Activated T-helper 2 cell treated with anti-CD3 and anti-CD28 coated beads, Interferon-gamma antibody, Interleukin-2, Interleukin-4, amounts not matched to agents 10 μg/mL and 5 μg/mL and 100 μg/mL, durations not matched to agents 14 hours and 24 hours and 36 hours (primary cell): Measurements from ENCODE around the gene CD55. TPM values are rescaled to one million over a fixed set of nuclear protein-coding genes. Genes with fewer than 3 reads are reported as not detected.
A peak's percentile ranks its signal among the peaks of the same experiment; 100 is the strongest.
"Not testable (repeated sequence)": the region's sequence is repeated elsewhere in the genome, so short reads cannot be mapped to it uniquely, and the experiment has no call there.

ENCODE experiments used
- DNase-seq: peaks from one replicate; pipeline ENCODE4 v3.0.0; 2021; ENCODE audit warnings: low spot score
- H3K27ac Mint-ChIP-seq: one replicate; pipeline ENCODE4 v1.8.0; 2021; ENCODE audit warnings: mixed read lengths
- H3K27me3 Mint-ChIP-seq: one replicate; pipeline ENCODE4 v1.8.0; 2021; ENCODE audit warnings: low read depth, mixed read lengths
- H3K36me3 Mint-ChIP-seq: one replicate; pipeline ENCODE4 v1.8.0; 2021; ENCODE audit warnings: low read depth, mixed read lengths
- H3K4me1 Mint-ChIP-seq: one replicate; pipeline ENCODE4 v1.8.0; 2021; ENCODE audit warnings: low read depth, mixed read lengths
- H3K4me3 Mint-ChIP-seq: one replicate; pipeline ENCODE4 v1.8.0; 2021; ENCODE audit warnings: low read depth, mild to moderate bottlenecking, moderate library complexity, mixed read lengths
- H3K9me3 Mint-ChIP-seq: one replicate; pipeline ENCODE4 v1.8.0; 2021; ENCODE audit warnings: mixed read lengths
- intact Hi-C: fragments of 100-400 bp; cut with micrococcal nuclease; formaldehyde crosslinking; loops from one replicate; pipeline ENCODE4 v1.15.1; 2023
- total RNA-seq: library from RNA; stranded (reverse); gene quantifications from 2 replicates; pipeline ENCODE4 v1.2.3, GENCODE V29; 2022

The CD55 gene
- total RNA-seq, 1 donor from 2014 or later, result 132 TPM

DNA sequence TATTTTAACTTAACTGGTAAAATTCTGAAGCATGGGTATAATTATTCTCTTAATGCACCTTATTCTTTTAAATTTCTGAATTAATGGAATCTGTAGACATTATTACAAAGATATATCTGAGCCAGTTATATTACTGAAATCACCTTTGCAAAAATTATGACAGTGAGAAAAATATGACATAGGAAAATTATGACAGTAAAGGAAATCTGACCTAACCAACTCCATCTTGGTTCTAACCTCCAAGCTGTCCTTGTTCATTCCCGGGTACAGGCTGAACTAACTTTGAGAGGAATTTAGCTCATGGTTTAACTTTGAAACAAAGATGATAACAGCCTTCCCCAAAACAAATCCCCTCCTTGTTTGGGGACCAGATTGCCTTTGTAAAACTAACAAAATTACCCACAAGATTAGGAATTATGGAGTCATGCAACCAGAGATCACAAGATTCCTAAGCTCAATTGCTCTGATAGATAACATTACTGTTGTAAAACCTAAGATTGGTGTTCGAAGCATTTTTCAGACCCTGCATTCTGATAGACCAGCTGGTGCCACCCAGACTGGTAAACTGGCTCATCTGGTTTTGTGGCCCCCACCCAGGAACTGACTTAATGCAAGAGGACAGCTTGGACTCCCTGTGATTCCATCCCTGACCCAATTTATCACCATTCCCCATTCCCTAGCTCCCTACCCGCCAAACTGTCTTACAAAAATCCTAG, 9.4 kb upstream of the CD55 start:
- Mint-ChIP-seq H3K4me1 (peaks cover 21% of the 10 kb centered on the region), H3K27ac (no peak overlapping the region), H3K4me3 (no peak overlapping the region), H3K36me3 (no peaks in the 10 kb centered on the region), H3K27me3 (peaks cover 5% of the 10 kb centered on the region), H3K9me3 (no peaks in the 10 kb centered on the region)
- intact Hi-C loops, result no loop called here
- DNase-seq, result no peak

DNA sequence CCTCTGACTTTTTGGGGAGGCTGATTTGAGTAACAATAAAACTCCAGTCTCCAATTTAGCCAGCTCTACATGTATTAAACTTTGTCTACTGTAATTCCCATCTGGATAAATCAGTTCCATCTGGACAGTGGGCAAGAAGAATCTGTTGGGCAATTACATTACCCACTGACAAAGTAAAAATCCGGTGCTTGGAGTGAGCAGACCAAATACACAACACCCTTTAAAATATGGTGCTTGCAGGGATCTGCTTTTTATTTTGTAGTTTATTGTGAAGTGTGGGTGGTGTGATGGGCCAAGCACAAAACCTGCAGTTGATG, 8.9 kb upstream of the CD55 start:
- H3K36me3 Mint-ChIP-seq, result no peaks in the 10 kb centered on the region
- intact Hi-C loops, result no loop called here
- no peak for DNase-seq
- H3K9me3 Mint-ChIP-seq, result no peaks in the 10 kb centered on the region
- H3K4me3 Mint-ChIP-seq, result no peak overlapping the region
- peaks cover 3% of the 10 kb centered on the region for H3K27me3 Mint-ChIP-seq
- H3K4me1 Mint-ChIP-seq, result peaks cover 22% of the 10 kb centered on the region
- no peak overlapping the region for H3K27ac Mint-ChIP-seq

DNA sequence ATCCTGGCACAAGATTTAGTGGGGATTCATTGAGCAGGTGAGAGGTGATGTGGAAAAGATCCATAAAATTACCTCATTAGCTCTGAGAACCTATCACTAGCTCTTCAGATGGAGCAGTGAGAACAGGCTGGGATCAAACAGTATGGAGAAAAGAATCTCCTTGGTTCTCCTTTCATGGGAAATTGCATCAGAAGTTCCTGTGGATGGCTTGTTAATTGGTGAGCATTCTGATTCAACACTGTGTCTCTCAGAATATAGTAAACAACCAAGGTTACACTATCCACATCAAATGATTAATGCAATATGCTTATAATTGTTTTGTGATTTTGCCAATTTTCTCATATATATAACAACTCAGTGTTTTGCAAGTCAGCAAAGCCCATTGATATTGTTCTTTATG, 8.3 kb upstream of the CD55 start:
- intact Hi-C loops, result no loop called here
- no peaks in the 10 kb centered on the region for H3K9me3 Mint-ChIP-seq
- DNase-seq, result no peak
- H3K27me3 Mint-ChIP-seq, result peaks cover 3% of the 10 kb centered on the region
- peaks cover 22% of the 10 kb centered on the region for H3K4me1 Mint-ChIP-seq
- H3K36me3 Mint-ChIP-seq, result no peaks in the 10 kb centered on the region
- no peak overlapping the region for H3K27ac Mint-ChIP-seq
- H3K4me3 Mint-ChIP-seq, result no peak overlapping the region

GRCh38 chr1:207314816-207315215, 6.7 kb upstream of the CD55 start:
- Mint-ChIP-seq H3K36me3 (no peaks in the 10 kb centered on the region), H3K27me3 (peaks cover 3% of the 10 kb centered on the region), H3K27ac (no peak overlapping the region), H3K4me1 (peaks cover 12% of the 10 kb centered on the region), H3K9me3 (no peaks in the 10 kb centered on the region), H3K4me3 (no peak overlapping the region)
- intact Hi-C loops, result no loop called here
- no peak for DNase-seq

DNA sequence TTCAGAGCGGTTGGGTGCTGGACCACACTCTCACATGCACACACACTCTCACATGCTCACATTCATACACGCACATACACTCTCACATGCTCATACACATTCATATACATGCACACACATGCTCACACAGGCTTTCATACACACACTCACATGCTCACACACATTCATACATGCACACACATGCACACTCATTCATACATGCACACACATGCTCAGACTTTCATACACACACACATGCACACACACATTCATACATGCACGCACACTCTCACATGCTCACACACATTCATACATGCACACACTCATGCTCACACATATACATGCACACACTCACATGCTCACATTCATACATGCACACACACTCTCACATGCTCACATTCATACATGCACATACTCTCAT, 6.0 kb upstream of the CD55 start:
- H3K4me3 Mint-ChIP-seq, result no peak overlapping the region
- DNase-seq, result no peak
- no peak overlapping the region for H3K27ac Mint-ChIP-seq
- peaks cover 12% of the 10 kb centered on the region for H3K4me1 Mint-ChIP-seq
- no peaks in the 10 kb centered on the region for H3K36me3 Mint-ChIP-seq
- intact Hi-C loops, result no loop called here
- H3K9me3 Mint-ChIP-seq, result no peaks in the 10 kb centered on the region
- H3K27me3 Mint-ChIP-seq, result peaks cover 3% of the 10 kb centered on the region

- H3K4me3 Mint-ChIP-seq, result no peak overlapping the region
- H3K27ac Mint-ChIP-seq, result no peak overlapping the region
- H3K36me3 Mint-ChIP-seq, result no peaks in the 10 kb centered on the region
- H3K27me3 Mint-ChIP-seq, result peaks cover 3% of the 10 kb centered on the region
- no peaks in the 10 kb centered on the region for H3K9me3 Mint-ChIP-seq
- H3K4me1 Mint-ChIP-seq, result peaks cover 17% of the 10 kb centered on the region
- no peak for DNase-seq
- intact Hi-C loops, result no loop called here
These were observed 5.3 kb upstream of the CD55 start for GRCh38 chr1:207316141-207316540.

DNA sequence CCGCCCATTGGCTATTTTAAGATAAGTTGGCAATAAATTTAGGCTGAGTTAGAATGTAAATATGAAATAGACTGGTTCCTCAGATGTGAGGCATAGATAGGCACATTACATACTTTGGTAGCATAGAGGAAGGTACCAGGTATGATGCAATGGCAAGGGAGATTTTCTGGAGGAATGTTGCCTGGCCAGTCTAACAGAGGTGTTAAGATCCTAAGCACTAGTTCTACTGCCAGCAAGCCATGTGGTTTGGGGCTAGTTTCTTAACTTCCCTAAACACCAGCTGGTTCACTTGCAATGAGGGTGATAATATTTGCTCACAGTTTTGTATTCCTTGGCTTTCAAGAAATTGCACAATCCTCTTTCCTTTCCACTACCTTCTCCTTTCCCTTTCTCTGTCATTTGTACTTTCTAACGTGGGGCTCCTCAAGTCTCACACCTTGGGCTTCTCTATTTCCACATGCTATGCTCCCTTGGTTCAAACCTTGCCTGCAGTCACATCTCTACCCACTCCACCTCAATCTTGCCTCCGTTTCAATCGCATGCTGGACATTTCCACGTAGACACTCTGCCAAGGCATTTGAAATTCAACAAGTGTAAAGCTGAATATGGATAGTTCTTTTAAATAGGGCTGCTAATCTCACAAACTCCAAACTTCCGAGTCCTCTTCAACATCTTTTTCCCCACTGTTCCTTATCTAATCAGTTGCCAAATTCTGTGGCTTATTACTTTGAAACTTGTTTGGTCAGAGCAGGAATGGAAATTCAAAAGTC, 4.7 kb upstream of the CD55 start:
- Mint-ChIP-seq H3K27ac (no peak overlapping the region), H3K27me3 (peaks cover 3% of the 10 kb centered on the region), H3K9me3 (no peaks in the 10 kb centered on the region), H3K4me1 (peaks cover 17% of the 10 kb centered on the region), H3K4me3 (no peak overlapping the region), H3K36me3 (no peaks in the 10 kb centered on the region)
- no peak for DNase-seq
- intact Hi-C loops, result no loop called here

GRCh38 chr1:207317561-207317960, 3.9 kb upstream of the CD55 start:
- Mint-ChIP-seq H3K36me3 (peaks cover 7% of the 10 kb centered on the region), H3K4me3 (no peak overlapping the region), H3K27ac (no peak overlapping the region), H3K9me3 (no peaks in the 10 kb centered on the region), H3K4me1 (peaks cover 17% of the 10 kb centered on the region), H3K27me3 (peaks cover 3% of the 10 kb centered on the region)
- intact Hi-C loops, result no loop called here
- DNase-seq, result no peak

GRCh38 chr1:207318072-207318619, 3.3 kb upstream of the CD55 start:
- Mint-ChIP-seq H3K4me3 (no peak overlapping the region), H3K4me1 (peaks cover 17% of the 10 kb centered on the region), H3K9me3 (no peaks in the 10 kb centered on the region), H3K27ac (no peak overlapping the region), H3K27me3 (peaks cover 3% of the 10 kb centered on the region), H3K36me3 (peaks cover 10% of the 10 kb centered on the region)
- DNase-seq, result no peak
- intact Hi-C loops, result no loop called here

DNA sequence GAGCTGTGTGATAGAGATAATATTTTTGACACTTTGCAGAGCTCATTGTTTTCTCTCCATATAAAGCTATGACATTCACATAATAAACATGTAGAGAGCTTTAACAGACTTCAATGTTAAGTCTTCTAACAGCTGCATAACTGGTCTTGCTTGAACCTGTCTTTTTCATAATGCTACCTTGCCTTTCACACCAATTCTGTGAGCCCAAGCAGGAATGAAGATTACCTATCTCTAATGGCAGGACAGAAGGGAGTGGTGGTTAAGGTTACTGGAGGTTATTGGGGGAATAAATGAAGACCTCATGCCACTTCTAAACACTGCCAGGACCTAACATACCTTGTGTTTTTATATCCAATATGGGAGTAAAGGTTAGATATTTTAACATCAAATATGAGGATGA, 2.3 kb upstream of the CD55 start:
- peaks cover 28% of the 10 kb centered on the region for H3K4me1 Mint-ChIP-seq
- intact Hi-C loops, result no loop called here
- no peaks in the 10 kb centered on the region for H3K27me3 Mint-ChIP-seq
- peaks cover 21% of the 10 kb centered on the region for H3K36me3 Mint-ChIP-seq
- DNase-seq, result no peak
- H3K27ac Mint-ChIP-seq, result no peak overlapping the region
- no peaks in the 10 kb centered on the region for H3K9me3 Mint-ChIP-seq
- no peak overlapping the region for H3K4me3 Mint-ChIP-seq

GRCh38 chr1:207320105-207320504, 1.4 kb upstream of the CD55 start:
- not testable (repeated sequence) for H3K27me3 Mint-ChIP-seq, DNase-seq, H3K9me3 Mint-ChIP-seq
- intact Hi-C loops, result loop anchor here (2.0 to 5.0 kb wide), 2 partner anchors 85 to 223 kb away; no protein-coding TSS in a partner anchor
- Mint-ChIP-seq H3K27ac (peak overlapping the region; percentile 67), H3K36me3 (peaks cover 28% of the 10 kb centered on the region), H3K4me3 (peak overlapping the region; percentile 13), H3K4me1 (peaks cover 30% of the 10 kb centered on the region)

- H3K4me3 Mint-ChIP-seq, result peak overlapping the region; percentile 93
- H3K4me1 Mint-ChIP-seq, result peaks cover 32% of the 10 kb centered on the region
- DNase-seq, result no peak
- H3K27ac Mint-ChIP-seq, result peak overlapping the region; percentile 99
- H3K27me3 Mint-ChIP-seq, result no peaks in the 10 kb centered on the region
- H3K9me3 Mint-ChIP-seq, result no peaks in the 10 kb centered on the region
- intact Hi-C loops, result loop anchor here (1.0 to 5.0 kb wide), 7 partner anchors 14 to 272 kb away; no protein-coding TSS in a partner anchor
- H3K36me3 Mint-ChIP-seq, result peaks cover 46% of the 10 kb centered on the region
These were observed 540 bp downstream of the CD55 start for GRCh38 chr1:207321790-207322645.
